HUES6 (cell line): ENCODE data around the gene RGS3.

Experiments
- H3K27ac ChIP-seq: 2 replicates; pipeline ENCODE4 v1.7.0; 2013; ENCODE audit warnings: low read depth, mild to moderate bottlenecking, low read length, inconsistent platforms
- H3K27me3 ChIP-seq: 2 replicates; pipeline ENCODE4 v1.6.1; 2013; ENCODE audit warnings: low read length; ENCODE audit not compliant: control insufficient read depth, insufficient read depth
- H3K36me3 ChIP-seq: 2 replicates; pipeline ENCODE4 v1.6.1; 2013; ENCODE audit warnings: low read length; ENCODE audit not compliant: control insufficient read depth, insufficient read depth
- H3K4me1 ChIP-seq: 2 replicates; pipeline ENCODE4 v1.6.1; 2013; ENCODE audit warnings: low read length; ENCODE audit not compliant: control insufficient read depth, insufficient read depth
- H3K4me3 ChIP-seq: 2 replicates; pipeline ENCODE4 v1.5.1; 2013; ENCODE audit warnings: low read depth, low read length
- H3K9ac ChIP-seq: one replicate; pipeline ENCODE4 v1.6.1; 2013; ENCODE audit warnings: mild to moderate bottlenecking, low read length
- H3K9me3 ChIP-seq: 2 replicates; pipeline ENCODE4 v1.6.1; 2013; ENCODE audit warnings: low read depth, low read length; ENCODE audit not compliant: control insufficient read depth, insufficient read depth

RGS3 gene

DNA sequence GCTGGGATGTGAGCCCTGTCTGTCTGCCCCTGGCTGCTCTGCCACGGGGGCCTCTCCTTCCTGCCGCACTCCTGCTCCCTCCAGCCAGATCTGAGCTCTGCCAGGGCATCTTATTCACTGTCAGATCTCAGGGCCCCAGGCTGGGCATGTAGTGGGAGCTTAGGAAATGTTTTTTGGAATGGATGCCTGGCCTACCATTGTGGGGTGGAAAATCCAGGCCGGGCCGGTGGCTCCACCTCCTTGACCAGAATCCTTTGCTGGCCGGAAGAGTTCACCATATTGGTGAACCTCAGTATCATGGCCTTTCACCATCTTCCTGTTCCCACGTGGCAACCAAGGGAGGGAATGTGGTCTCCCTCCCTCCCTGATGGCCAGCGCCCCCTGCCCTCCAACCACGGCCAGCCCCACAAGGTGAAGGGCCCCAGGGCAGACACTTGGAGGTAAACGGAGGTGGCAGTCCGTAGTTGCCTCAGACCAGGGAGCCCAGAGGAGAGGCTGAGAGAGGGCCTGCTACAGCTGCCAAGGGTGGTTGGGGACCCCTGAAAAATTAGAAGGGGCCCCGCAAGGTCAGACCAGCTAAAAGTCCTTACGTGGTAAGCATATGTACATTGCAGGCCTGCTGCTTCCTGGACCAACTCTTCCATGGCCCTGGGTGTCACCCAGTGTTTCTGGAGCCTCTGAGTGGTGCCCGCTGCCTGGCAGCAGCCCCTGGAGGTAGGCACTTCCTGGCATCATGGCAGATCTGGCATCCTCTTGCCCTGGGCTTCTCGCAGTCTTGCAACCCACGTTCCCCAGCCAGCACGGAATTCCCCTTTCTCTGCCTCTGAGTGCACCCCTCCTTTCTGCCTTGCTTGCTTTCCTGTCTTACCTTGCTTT is 153.3 kb downstream of the RGS3 start:
- H3K4me1 ChIP-seq: peaks cover 37% of the 10 kb centered on the region
- H3K9me3 ChIP-seq: no peaks in the 10 kb centered on the region

DNA sequence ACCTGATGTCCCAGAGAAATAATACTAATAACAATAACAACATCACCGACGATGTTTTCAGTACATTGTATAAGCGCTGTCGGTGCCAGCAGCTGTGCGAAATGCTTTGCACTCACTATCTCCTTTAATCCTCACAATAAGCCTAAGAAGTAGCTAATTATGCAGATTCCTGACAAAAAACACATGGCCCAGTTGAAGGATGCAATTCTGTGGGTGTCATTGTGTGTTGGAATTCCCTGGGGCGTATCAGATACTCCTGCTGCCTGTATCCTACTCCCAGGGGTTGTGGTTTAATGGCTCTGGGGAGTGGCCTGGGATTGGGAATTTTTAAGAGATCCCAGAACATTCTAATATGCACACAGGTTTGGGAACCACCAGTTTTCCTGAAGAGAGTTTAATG is 154.0 kb downstream of the RGS3 start:
- H3K4me3 ChIP-seq: no peak overlapping the region
- no peak overlapping the region for H3K27ac ChIP-seq
- no peaks in the 10 kb centered on the region for H3K9me3 ChIP-seq
- no peak overlapping the region for H3K9ac ChIP-seq
- no peaks in the 10 kb centered on the region for H3K27me3 ChIP-seq
- H3K36me3 ChIP-seq: no peaks in the 10 kb centered on the region
- peaks cover 44% of the 10 kb centered on the region for H3K4me1 ChIP-seq

More for the DNA sequence above, 153.3 kb downstream of the RGS3 start:
- H3K36me3 ChIP-seq: no peaks in the 10 kb centered on the region
- no peaks in the 10 kb centered on the region for H3K27me3 ChIP-seq
- no peak overlapping the region for H3K27ac ChIP-seq
- no peak overlapping the region for H3K4me3 ChIP-seq
- H3K9ac ChIP-seq: no peak overlapping the region

DNA sequence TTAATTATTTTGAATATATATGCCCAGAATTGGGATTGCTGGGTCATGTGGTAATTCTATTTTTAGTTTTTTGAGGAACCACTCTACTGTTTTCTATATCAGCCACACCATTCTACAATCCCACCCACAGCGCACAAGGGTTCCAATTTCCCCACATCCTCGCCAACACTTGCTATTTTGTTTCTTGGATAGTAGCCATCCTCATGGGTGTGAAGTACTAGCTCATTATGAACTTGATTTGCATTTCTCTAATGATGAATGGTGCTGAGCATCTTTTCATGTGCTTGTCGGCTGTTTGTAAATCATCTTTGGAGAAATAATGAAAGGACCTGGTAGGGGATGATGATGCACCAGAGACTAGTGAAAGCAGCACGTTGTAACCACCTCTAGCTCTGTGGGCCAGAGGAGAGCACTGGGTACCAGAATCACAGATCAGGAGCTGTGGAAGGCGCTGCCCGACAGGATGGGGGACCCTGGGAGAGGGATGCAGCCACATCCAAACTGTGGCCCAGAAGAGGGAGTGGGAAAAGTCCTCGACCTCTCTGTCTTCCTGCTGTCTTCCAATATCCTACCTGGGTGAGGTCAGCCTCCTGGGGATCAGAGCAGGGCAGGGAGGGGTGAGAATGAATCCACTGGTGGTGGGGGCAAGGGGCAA is 155.4 kb downstream of the RGS3 start:
- Histone ChIP-seq H3K9me3 (no peaks in the 10 kb centered on the region), H3K4me3 (no peak overlapping the region), H3K9ac (no peak overlapping the region), H3K36me3 (no peaks in the 10 kb centered on the region), H3K27ac (no peak overlapping the region), H3K4me1 (peaks cover 57% of the 10 kb centered on the region), H3K27me3 (no peaks in the 10 kb centered on the region)

DNA sequence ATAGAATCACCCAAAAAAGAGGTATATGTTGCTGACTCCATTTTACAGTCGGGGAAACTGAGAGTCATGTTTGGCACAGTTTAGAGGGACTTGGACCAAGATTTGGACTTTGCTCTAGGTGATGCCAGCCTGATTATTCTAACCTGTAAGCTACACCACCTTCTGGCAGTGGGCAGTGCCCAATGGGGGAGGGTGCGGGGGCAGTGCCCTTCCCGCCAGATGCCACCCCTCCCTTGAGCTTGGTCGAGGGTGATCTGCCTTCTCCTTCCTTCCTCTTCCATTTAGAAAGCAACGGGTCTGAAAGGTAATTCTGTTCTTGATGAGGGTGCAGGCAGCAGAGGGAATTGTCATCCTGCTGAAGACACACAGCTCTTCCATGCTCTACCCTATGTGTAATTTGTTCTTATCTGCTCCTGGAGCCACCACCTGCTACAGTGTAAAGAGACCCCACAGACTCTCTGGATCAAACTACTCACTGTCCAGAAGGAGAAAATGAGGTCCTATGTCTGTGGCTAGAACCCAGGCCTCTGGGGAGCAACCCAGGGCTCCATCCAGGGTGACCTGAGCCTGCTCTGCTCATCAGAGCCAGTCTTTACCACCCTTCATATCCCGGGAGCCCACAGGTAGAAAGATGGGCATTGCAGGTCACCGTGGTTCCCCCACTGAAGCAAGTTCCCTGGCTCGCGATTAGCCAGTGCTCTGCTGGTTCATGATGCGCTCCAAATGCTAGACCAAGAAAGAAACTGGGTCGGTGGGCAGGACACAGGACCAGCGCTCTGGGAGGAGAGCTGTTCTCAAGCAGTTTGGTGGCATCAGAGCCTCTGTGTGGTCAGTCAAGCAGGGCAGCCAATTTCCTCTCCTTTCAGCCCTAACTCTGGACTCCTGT is 156.2 kb downstream of the RGS3 start:
- H3K27ac ChIP-seq: peak overlapping the region; percentile 77; the same call in 1 of the 2 replicates
- H3K27me3 ChIP-seq: no peaks in the 10 kb centered on the region
- H3K36me3 ChIP-seq: no peaks in the 10 kb centered on the region
- H3K9ac ChIP-seq: peak overlapping the region; percentile 72
- peaks cover 55% of the 10 kb centered on the region for H3K4me1 ChIP-seq
- no peaks in the 10 kb centered on the region for H3K9me3 ChIP-seq
- H3K4me3 ChIP-seq: no peak overlapping the region; the same call in 1 of the 2 replicates

DNA sequence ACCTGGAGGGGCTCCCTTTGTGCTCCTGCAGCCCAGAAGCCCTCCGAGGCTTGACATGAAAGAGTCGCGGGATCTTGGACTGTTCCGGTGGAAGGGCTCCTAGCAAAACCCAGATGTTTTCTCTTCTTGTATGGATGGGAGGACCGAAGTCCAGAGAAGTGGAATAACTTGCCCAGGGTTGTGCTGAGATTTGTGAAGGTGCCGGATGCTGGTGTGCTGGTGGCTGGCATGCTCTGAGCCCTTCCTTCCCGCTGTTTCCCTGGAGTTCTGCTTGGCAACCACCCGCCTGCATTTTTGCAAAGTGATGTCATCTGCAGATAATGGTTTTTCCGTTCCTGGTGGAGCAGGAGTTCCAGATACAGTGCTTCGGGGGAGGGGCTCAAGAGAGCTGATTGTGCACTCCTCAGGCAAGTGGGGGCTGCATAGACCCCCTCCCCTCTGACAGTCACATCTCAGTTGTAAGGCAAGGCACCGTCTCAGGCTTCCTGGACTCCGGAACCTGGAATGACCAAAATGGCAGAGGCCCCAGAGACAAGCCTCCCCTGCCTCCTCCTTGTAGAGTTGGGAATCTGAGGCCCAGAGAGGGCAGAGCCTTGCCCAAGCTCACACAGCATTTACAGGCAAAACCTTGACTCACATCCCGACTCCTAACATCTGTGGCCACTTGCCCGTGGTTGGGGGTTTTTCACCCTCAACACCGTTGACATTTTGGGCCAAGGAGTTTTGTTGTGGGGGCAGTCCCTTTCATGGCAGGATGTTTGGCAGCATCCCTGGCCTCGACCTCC is 157.0 kb downstream of the RGS3 start:
- Histone ChIP-seq H3K27ac (peak overlapping the region; percentile 90; the same call in 1 of the 2 replicates), H3K9ac (peak overlapping the region; percentile 80), H3K4me3 (no peak overlapping the region; the same call in 1 of the 2 replicates), H3K27me3 (no peaks in the 10 kb centered on the region), H3K4me1 (peaks cover 50% of the 10 kb centered on the region), H3K9me3 (no peaks in the 10 kb centered on the region), H3K36me3 (no peaks in the 10 kb centered on the region)

DNA sequence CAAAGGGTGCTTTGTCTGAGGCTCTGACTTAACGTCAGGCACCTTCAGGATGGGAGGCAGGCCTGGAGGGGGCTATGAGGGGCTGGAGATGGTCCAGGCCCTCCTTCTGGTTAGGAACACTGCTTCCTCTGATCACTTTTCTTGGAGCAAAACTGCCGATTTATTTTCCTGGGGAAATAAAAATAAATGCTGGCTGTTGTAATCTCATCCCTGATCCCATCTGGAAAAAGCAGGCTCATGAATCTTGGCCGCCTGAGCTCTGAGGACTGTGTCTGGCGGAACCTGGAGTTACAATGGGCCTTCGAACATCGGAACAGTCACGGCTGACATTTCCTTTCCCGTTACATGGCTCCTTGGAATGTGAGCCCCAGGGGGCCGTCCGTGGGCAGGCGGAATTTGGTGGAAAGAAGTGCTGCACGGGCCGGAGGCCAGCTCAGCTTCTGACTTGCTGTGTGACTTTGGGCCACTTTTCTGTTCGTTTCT is 157.8 kb downstream of the RGS3 start:
- no peaks in the 10 kb centered on the region for H3K36me3 ChIP-seq
- no peaks in the 10 kb centered on the region for H3K27me3 ChIP-seq
- peak overlapping the region; percentile 80 for H3K9ac ChIP-seq
- peaks cover 50% of the 10 kb centered on the region for H3K4me1 ChIP-seq
- no peak overlapping the region for H3K4me3 ChIP-seq
- H3K9me3 ChIP-seq: no peaks in the 10 kb centered on the region
- peak overlapping the region; percentile 90; the same call in 1 of the 2 replicates for H3K27ac ChIP-seq

DNA sequence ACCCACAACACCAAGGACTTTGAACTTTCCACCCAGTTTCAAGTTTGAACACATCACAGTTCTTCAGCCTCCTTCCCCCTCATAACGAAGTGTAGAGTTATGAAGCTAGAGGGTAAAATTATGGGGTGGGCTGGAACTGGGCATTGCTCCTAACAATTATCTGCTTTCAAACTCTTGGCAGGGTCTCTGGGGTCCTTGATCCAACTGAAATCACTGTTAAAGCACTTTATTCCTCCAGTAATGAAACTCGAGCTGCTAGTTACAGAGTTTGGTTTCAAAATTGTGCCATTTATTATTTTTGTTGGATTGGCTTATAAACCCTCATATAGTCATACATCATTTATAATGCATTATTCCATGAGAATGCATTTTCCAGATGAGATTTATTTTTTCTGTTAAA is 158.5 kb downstream of the RGS3 start:
- H3K27me3 ChIP-seq: no peaks in the 10 kb centered on the region
- no peaks in the 10 kb centered on the region for H3K9me3 ChIP-seq
- peak overlapping the region; percentile 80 for H3K9ac ChIP-seq
- H3K27ac ChIP-seq: peak overlapping the region; percentile 90; the same call in 1 of the 2 replicates
- H3K4me1 ChIP-seq: peaks cover 50% of the 10 kb centered on the region
- H3K36me3 ChIP-seq: no peaks in the 10 kb centered on the region
- H3K4me3 ChIP-seq: no peak overlapping the region

DNA sequence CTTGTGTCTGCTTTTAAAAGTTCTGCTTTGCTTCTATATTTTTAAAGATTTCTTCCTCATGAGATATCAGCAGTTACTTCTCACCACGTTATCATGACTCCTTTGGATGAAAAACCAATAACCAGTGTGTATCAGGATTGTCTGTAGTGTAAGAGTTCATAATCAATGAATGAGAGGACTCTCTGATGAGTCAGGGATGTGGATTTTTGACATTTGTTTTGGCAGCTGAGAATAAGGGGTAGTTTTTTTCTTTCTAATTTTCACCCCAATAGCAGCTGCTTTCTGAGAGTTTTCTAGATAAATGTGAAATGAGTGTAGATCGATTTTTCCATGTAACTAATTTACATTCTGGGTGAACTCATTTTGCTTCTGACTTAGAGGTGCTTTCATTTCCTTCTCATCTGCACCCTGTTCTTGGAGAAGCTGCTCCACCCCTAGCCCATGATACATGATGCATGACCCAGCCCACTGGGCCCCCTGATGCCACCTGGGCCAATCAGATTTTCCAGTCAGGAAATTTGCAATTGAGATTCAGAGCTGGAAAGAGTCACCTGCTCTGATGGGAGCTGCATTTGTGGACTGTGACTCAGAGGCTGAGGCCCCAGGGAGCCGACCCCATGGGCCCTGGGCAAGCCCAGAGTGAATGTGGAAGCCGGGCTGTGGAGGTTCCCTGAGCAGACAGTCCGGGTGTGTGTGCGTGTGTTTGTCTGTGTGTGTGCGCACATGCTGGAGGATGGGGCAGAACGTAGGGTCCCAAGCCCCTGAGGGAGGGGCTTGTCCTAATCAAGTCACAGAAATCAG is 159.3 kb downstream of the RGS3 start:
- Histone ChIP-seq H3K4me1 (peaks cover 50% of the 10 kb centered on the region), H3K9me3 (no peaks in the 10 kb centered on the region), H3K9ac (peak overlapping the region; percentile 69), H3K27me3 (no peaks in the 10 kb centered on the region), H3K4me3 (peak overlapping the region; percentile 3), H3K36me3 (no peaks in the 10 kb centered on the region), H3K27ac (peak overlapping the region; percentile 90)

DNA sequence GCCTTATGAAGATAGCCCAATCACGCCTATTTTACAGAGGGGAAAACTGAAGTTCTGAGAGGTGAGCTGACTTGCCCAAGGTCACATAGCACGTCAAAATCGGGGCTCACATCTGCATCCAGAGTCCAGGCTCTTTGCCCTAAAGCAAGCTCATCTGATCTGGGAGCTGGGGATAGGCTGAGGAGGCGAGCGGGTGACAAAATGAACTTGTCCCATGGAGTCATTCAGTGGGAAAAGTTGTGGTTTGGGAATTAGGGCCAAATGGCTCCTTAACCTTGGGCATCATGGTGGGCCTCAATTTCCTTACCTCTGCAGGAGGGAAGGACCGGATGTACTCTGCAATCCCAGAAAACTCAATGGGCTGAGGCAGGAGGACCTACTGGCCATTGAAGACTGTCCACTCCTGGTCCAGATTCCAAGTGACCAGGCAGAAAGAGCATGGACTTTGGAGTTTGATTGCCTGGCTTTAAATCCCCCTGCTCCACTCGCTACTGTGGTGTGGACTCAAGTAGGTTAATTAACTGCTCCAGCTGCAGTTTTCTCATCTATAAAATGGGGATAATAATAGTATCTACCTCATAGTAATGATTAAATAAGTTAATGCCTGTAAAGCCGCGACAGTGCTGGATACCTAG is 160.4 kb downstream of the RGS3 start:
- H3K27me3 ChIP-seq: no peaks in the 10 kb centered on the region
- H3K4me1 ChIP-seq: peaks cover 51% of the 10 kb centered on the region
- no peaks in the 10 kb centered on the region for H3K9me3 ChIP-seq

More for the DNA sequence above, 160.4 kb downstream of the RGS3 start:
- H3K27ac ChIP-seq: peak overlapping the region; percentile 71; the same call in 1 of the 2 replicates
- H3K36me3 ChIP-seq: no peaks in the 10 kb centered on the region
- H3K9ac ChIP-seq: peak overlapping the region; percentile 69
- no peak overlapping the region for H3K4me3 ChIP-seq
